DND-41 (cell line): Measurements from ENCODE around the gene MEAK7.

ENCODE experiments used
- ATAC-seq: fragments of 200-7000 bp; cut with Tn5 transposase; 3 replicates; pipeline ENCODE4 v1.9.1; 2021; ENCODE audit warnings: low read depth; ENCODE audit not compliant: insufficient read depth
- DNase-seq: peaks from one replicate; pipeline ENCODE4 v3.0.0-alpha.2; 2020
- H2AFZ ChIP-seq: 2 replicates; pipeline ENCODE4 v1.6.0; 2012; ENCODE audit warnings: low read depth, low read length
- H3K27ac ChIP-seq: 2 replicates; pipeline ENCODE4 v1.5.1; 2012; ENCODE audit warnings: low read length, inconsistent platforms
- H3K27me3 ChIP-seq: fragments of 200-600 bp; sonication (generic); 2 replicates; pipeline ENCODE4 v1.6.0; 2012; ENCODE audit warnings: low read length, mild to moderate bottlenecking, inconsistent platforms; ENCODE audit not compliant: insufficient read depth, poor library complexity
- H3K36me3 ChIP-seq: 2 replicates; pipeline ENCODE4 v1.5.1; 2012; ENCODE audit warnings: low read length, inconsistent platforms; ENCODE audit not compliant: insufficient read depth
- H3K4me1 ChIP-seq: 2 replicates; pipeline ENCODE4 v1.5.1; 2012; ENCODE audit warnings: mild to moderate bottlenecking, low read length; ENCODE audit not compliant: insufficient read depth
- H3K4me2 ChIP-seq: 2 replicates; pipeline ENCODE4 v1.6.0; 2012; ENCODE audit warnings: mild to moderate bottlenecking, moderate library complexity, low read length, inconsistent platforms; ENCODE audit not compliant: insufficient read depth
- H3K4me3 ChIP-seq, 2 experiments: fragments of 200-600 bp in 1 of 2; shearing (Covaris generic) in 1 of 2; 2 replicates each; pipeline ENCODE4 v1.5.1; 2012 to 2016; ENCODE audit warnings: inconsistent platforms in 2 of 2, low read length in 2 of 2, mild to moderate bottlenecking in 2 of 2, low read depth in 1 of 2, moderate library complexity in 1 of 2
- H3K79me2 ChIP-seq: 2 replicates; pipeline ENCODE4 v1.6.0; 2012; ENCODE audit warnings: low read length, inconsistent platforms; ENCODE audit not compliant: insufficient read depth
- H3K9ac ChIP-seq: 2 replicates; pipeline ENCODE4 v1.6.0; 2012; ENCODE audit warnings: low read depth, mild to moderate bottlenecking, inconsistent platforms, low read length, moderate library complexity
- H3K9me3 ChIP-seq: 2 replicates; pipeline ENCODE4 v1.5.1; 2012; ENCODE audit warnings: low read length, moderate library complexity, mild to moderate bottlenecking, inconsistent platforms; ENCODE audit not compliant: insufficient read depth, severe bottlenecking
- H4K20me1 ChIP-seq: 2 replicates; pipeline ENCODE4 v1.6.0; 2012; ENCODE audit warnings: low read length; ENCODE audit not compliant: insufficient read depth
- CTCF ChIP-seq: IDR thresholded peaks from 2 replicates; pipeline ENCODE4 v1.5.1; 2012; ENCODE audit warnings: borderline replicate concordance, low read length, moderate library complexity, mild to moderate bottlenecking; ENCODE audit not compliant: poor library complexity, severe bottlenecking; ENCODE audit errors: extremely low read depth
- EZH2 ChIP-seq: IDR thresholded peaks from 3 replicates; pipeline ENCODE4 v1.6.1; 2012; ENCODE audit warnings: borderline replicate concordance, low read depth, mild to moderate bottlenecking, moderate library complexity, low read length, inconsistent platforms; ENCODE audit not compliant: severe bottlenecking

The MEAK7 gene

GRCh38 chr16:84500531-84500930 lies 3.9 kb downstream of the MEAK7 start:
- no peak overlapping the region for H3K9ac ChIP-seq
- H3K4me2 ChIP-seq: no peak overlapping the region
- H3K79me2 ChIP-seq: no peaks in the 10 kb centered on the region
- peaks cover 10% of the 10 kb centered on the region for H3K36me3 ChIP-seq
- no peak overlapping the region for H3K4me3 ChIP-seq
- TF ChIP-seq EZH2 (no peak), CTCF (no peak)
- ATAC-seq: no peak
- H4K20me1 ChIP-seq: no peaks in the 10 kb centered on the region
- no peak overlapping the region for H2AFZ ChIP-seq
- H3K27ac ChIP-seq: no peak overlapping the region
- H3K27me3 ChIP-seq: no peaks in the 10 kb centered on the region
- DNase-seq: no peak
- H3K9me3 ChIP-seq: peaks cover 1% of the 10 kb centered on the region
- H3K4me1 ChIP-seq: peaks cover 20% of the 10 kb centered on the region

GRCh38 chr16:84499638-84500037 lies 4.8 kb downstream of the MEAK7 start:
- no peak for DNase-seq
- H3K36me3 ChIP-seq: peaks cover 14% of the 10 kb centered on the region
- no peaks in the 10 kb centered on the region for H4K20me1 ChIP-seq
- H3K4me1 ChIP-seq: peaks cover 11% of the 10 kb centered on the region
- H3K79me2 ChIP-seq: no peaks in the 10 kb centered on the region
- TF ChIP-seq CTCF: no peak
- TF ChIP-seq EZH2: no peak
- H2AFZ ChIP-seq: no peak overlapping the region
- no peaks in the 10 kb centered on the region for H3K27me3 ChIP-seq
- no peak overlapping the region for H3K4me2 ChIP-seq
- ATAC-seq: no peak
- H3K9ac ChIP-seq: no peak overlapping the region
- no peak overlapping the region for H3K4me3 ChIP-seq
- no peak overlapping the region for H3K27ac ChIP-seq
- peaks cover 3% of the 10 kb centered on the region for H3K9me3 ChIP-seq

GRCh38 chr16:84498859-84499620 lies 5.4 kb downstream of the MEAK7 start:
- peaks cover 14% of the 10 kb centered on the region for H3K36me3 ChIP-seq
- no peak overlapping the region for H3K4me2 ChIP-seq
- H3K4me1 ChIP-seq: peaks cover 10% of the 10 kb centered on the region
- no peak for DNase-seq
- no peaks in the 10 kb centered on the region for H3K79me2 ChIP-seq
- H3K9ac ChIP-seq: no peak overlapping the region
- H3K27me3 ChIP-seq: no peaks in the 10 kb centered on the region
- no peak for ATAC-seq
- TF ChIP-seq CTCF: no peak
- no peak for TF ChIP-seq EZH2
- peaks cover 5% of the 10 kb centered on the region for H3K9me3 ChIP-seq
- no peak overlapping the region for H2AFZ ChIP-seq
- H3K27ac ChIP-seq: no peak overlapping the region
- no peaks in the 10 kb centered on the region for H4K20me1 ChIP-seq
- no peak overlapping the region for H3K4me3 ChIP-seq

GRCh38 chr16:84498223-84498610 lies 6.2 kb downstream of the MEAK7 start:
- no peak overlapping the region for H2AFZ ChIP-seq
- H3K4me1 ChIP-seq: peaks cover 1% of the 10 kb centered on the region
- no peaks in the 10 kb centered on the region for H4K20me1 ChIP-seq
- H3K4me3 ChIP-seq: no peak overlapping the region
- H3K27me3 ChIP-seq: no peaks in the 10 kb centered on the region
- H3K4me2 ChIP-seq: no peak overlapping the region
- H3K36me3 ChIP-seq: peaks cover 16% of the 10 kb centered on the region
- peaks cover 9% of the 10 kb centered on the region for H3K9me3 ChIP-seq
- ATAC-seq (no peak), DNase-seq (no peak)
- TF ChIP-seq EZH2 (no peak), CTCF (no peak)
- no peak overlapping the region for H3K27ac ChIP-seq
- H3K79me2 ChIP-seq: no peaks in the 10 kb centered on the region
- H3K9ac ChIP-seq: no peak overlapping the region
